HFFc6 (cell line): ENCODE data around the gene MAP1A. TPM values are rescaled to one million over a fixed set of nuclear protein-coding genes. Genes with fewer than 3 reads are reported as not detected.
"Not testable (repeated sequence)": the region's sequence is repeated elsewhere in the genome, so short reads cannot be mapped to it uniquely, and the experiment has no call there.

Source experiments
- DNase-seq: peaks from one replicate; pipeline ENCODE4 v3.0.0-alpha.2; 2018
- H3K27ac Mint-ChIP-seq: 2 replicates; pipeline ENCODE4 v1.8.0; 2020; ENCODE audit warnings: mild to moderate bottlenecking, mixed read lengths
- H3K27me3 Mint-ChIP-seq: 2 replicates; pipeline ENCODE4 v1.8.0; 2021; ENCODE audit warnings: mild to moderate bottlenecking, moderate library complexity, mixed read lengths; ENCODE audit not compliant: insufficient read depth
- H3K36me3 Mint-ChIP-seq: 2 replicates; pipeline ENCODE4 v1.8.0; 2021; ENCODE audit warnings: low read depth, mixed read lengths
- H3K4me1 Mint-ChIP-seq: 2 replicates; pipeline ENCODE4 v1.8.0; 2020; ENCODE audit warnings: low read depth, mixed read lengths
- H3K4me3 Mint-ChIP-seq: 2 replicates; pipeline ENCODE4 v1.8.0; 2020; ENCODE audit warnings: mild to moderate bottlenecking, moderate library complexity, mixed read lengths
- H3K9me3 Mint-ChIP-seq: 2 replicates; pipeline ENCODE4 v1.8.0; 2020; ENCODE audit warnings: mild to moderate bottlenecking, mixed read lengths
- total RNA-seq, 6 experiments: library from RNA; stranded (reverse); fragmentation: NEBNext Ultra II Directional; extraction: Animal tissue kit (Norgen Biotek cat#: 25700); gene quantifications; 2 replicates in 1 of 6; 3 replicates in 5 of 6; pipeline ENCODE4 v1.2.3, GENCODE V29; 2021
- TF ChIP-seq, protein P1 (sequence below): fragments of 200-600 bp; sonication (generic); IDR thresholded peaks from 2 replicates; pipeline ENCODE4 v1.5.0; 2021; ENCODE audit warnings: antibody characterized with exemption, mild to moderate bottlenecking

MAP1A gene
- total RNA-seq, 6 experiments from 2014 or later: 136 to 174 (median 169) TPM

DNA sequence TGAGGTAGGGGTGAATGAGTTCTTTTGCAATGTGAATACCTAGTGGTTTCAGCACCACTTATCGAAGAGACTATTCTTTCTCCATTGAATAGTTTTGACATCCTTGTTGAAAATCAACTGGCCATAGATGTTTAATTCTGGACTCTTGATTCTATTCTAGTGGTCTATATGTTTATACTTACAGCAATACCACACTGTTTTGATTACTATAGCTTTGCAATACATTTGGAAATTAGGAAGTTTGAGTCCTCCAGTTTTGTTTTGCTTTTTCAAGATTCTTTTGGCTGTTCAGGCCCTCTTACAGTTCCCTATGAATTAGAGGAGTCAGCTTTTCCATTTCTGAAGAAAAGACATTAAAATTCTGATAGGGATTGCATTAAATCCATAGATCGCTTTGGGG lies 30.1 kb downstream of the MAP1A start:
- TF ChIP-seq, protein P1, sequence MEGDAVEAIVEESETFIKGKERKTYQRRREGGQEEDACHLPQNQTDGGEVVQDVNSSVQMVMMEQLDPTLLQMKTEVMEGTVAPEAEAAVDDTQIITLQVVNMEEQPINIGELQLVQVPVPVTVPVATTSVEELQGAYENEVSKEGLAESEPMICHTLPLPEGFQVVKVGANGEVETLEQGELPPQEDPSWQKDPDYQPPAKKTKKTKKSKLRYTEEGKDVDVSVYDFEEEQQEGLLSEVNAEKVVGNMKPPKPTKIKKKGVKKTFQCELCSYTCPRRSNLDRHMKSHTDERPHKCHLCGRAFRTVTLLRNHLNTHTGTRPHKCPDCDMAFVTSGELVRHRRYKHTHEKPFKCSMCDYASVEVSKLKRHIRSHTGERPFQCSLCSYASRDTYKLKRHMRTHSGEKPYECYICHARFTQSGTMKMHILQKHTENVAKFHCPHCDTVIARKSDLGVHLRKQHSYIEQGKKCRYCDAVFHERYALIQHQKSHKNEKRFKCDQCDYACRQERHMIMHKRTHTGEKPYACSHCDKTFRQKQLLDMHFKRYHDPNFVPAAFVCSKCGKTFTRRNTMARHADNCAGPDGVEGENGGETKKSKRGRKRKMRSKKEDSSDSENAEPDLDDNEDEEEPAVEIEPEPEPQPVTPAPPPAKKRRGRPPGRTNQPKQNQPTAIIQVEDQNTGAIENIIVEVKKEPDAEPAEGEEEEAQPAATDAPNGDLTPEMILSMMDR: no peak
- H3K27me3 Mint-ChIP-seq: no peaks in the 10 kb centered on the region; the same call in 1 of the 2 replicates

DNA sequence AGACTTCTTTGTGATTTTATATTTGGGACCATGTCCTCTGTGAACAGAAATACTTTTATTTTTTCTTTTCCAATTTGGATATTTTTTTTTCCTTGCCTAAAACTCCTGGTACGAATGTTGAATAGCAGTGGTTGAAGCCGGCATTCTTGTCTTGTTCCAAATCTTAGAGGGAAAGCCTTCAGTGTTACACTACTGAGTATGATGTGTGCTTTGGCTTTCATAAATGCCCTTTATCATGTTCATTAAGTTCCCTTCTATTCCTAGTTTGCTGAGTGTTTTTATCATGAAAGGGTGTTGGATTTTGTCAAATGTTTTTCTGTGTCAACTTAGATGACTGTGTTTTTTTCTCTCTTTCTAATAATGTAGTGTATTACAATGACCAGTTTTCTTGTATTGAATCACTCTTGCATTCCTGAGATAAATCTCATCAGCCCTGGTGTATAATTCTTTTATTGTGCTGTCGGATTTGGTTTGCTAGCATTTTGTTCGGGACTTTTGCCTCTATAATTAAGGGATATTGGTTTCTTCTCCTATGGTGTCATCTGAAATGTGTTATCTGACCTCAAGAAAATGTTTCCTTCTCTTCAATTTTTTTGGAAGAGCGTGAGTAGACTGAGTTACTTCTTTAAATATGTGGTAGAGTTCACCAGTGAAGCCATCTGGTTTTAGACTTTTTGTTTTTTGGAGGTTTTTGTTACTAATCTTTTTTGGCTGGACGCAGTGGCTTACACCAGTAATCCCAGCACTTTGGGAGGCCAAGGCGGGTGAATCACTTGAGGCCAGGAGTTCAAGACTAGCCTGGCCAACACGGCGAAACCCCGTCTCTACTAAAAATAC lies 33.3 kb downstream of the MAP1A start:
- Mint-ChIP-seq H3K27ac (peak overlapping the region; percentile 78), H3K36me3 (peaks cover 11% of the 10 kb centered on the region), H3K4me3 (peak overlapping the region; percentile 18), H3K27me3 (no peaks in the 10 kb centered on the region; the same call in 1 of the 2 replicates), H3K9me3 (no peaks in the 10 kb centered on the region), H3K4me1 (peaks cover 16% of the 10 kb centered on the region)
- TF ChIP-seq, protein P1: no peak
- DNase-seq: peak; percentile 63

More for the DNA sequence above, 30.1 kb downstream of the MAP1A start:
- no peaks in the 10 kb centered on the region for H3K9me3 Mint-ChIP-seq
- H3K27ac Mint-ChIP-seq: no peak overlapping the region
- no peak for DNase-seq
- H3K4me1 Mint-ChIP-seq: peaks cover 20% of the 10 kb centered on the region
- peaks cover 11% of the 10 kb centered on the region for H3K36me3 Mint-ChIP-seq
- H3K4me3 Mint-ChIP-seq: no peak overlapping the region

DNA sequence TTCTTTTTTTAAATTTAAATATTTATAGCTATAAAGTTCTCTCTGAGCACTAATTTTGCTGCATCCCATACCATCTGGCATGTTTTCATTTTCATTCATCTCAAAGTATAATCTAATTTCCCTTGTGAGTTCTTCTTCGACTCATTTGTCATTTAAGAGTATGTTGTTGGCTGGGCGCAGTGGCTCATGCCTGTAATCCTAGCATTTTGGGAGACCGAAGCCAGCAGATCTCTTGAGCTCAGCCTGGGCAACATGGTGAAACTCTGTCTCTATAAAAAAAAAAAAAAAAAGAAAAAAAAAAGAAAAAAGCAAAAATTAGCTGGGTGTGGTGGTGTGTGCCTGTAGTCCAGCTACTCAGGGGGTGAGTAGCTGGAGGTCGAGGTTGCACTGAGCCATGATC lies 34.8 kb downstream of the MAP1A start:
- no peak for DNase-seq
- H3K4me1 Mint-ChIP-seq: peaks cover 16% of the 10 kb centered on the region
- H3K27ac Mint-ChIP-seq: no peak overlapping the region
- H3K36me3 Mint-ChIP-seq: peaks cover 7% of the 10 kb centered on the region
- no peaks in the 10 kb centered on the region for H3K9me3 Mint-ChIP-seq
- no peak overlapping the region; the same call in 1 of the 2 replicates for H3K4me3 Mint-ChIP-seq
- TF ChIP-seq, protein P1: no peak
- H3K27me3 Mint-ChIP-seq: no peaks in the 10 kb centered on the region; the same call in 1 of the 2 replicates

DNA sequence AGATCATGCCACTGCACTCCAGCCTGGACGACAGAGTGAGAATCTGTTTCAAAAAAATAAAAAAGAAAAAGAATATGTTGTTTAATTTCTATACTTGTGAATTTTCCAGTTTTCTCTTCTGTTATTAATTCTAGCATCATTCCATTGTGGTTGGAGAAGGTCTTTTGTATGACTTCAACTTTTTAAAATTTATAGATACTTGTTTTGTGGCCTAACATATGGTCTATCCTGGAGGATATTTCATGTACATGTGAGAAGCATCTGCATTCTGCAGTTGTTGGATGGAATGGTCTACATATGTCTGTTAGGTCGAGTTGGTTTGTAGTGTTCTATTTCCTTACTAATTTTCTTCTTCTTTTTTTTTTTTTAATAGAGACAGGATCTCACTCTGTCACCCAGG lies 35.6 kb downstream of the MAP1A start:
- Mint-ChIP-seq H3K27me3 (peaks cover 3% of the 10 kb centered on the region; the same call in 1 of the 2 replicates), H3K9me3 (no peaks in the 10 kb centered on the region), H3K36me3 (peaks cover under 1% of the 10 kb centered on the region; the same call in 1 of the 2 replicates), H3K27ac (no peak overlapping the region), H3K4me1 (peaks cover 16% of the 10 kb centered on the region), H3K4me3 (no peak overlapping the region)
- TF ChIP-seq, protein P1: no peak
- DNase-seq: no peak

DNA sequence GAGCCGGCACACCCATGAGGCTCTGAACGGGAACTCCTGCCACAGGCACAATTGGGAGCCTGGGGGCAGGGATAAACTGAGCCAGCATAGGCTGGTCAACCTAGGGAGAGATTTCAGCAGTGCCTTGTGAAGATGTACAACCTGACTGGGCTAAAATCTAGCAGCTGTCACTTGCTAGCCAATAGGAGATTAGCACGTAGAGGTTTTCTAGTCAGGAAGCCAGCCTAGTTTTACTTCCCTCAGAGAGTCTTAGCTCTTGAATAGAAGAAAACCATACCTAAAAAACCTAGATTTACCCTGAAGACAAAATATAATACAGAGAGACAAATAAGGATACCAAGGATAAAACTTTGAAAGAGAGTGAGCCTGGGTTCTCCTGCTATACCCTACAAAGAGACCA lies 45.3 kb downstream of the MAP1A start:
- H3K27ac Mint-ChIP-seq: not testable (repeated sequence)

DNA sequence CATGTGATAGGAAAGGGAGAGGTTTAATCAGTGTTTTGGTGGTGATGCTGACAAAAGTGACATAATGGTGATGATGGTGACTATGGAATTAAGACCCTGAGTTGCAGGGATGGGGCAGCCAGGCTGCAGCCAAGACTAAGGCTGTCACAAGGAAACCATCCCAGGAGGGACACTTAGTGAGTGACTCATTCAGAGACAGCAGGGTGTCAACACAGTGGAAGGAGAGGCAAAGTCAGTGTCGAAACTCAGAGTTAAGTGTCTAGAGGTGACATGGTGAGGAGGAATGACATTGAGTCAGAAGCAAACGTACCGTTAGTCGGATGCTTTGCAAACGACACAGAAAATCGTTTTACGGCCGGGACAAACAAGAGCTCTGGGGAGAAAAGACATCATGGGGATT lies 46.4 kb downstream of the MAP1A start:
- not testable (repeated sequence) for DNase-seq, H3K9me3 Mint-ChIP-seq

More for the DNA sequence above, 45.3 kb downstream of the MAP1A start:
- H3K9me3 Mint-ChIP-seq, H3K4me3 Mint-ChIP-seq, DNase-seq, H3K27me3 Mint-ChIP-seq, H3K36me3 Mint-ChIP-seq, H3K4me1 Mint-ChIP-seq: not testable (repeated sequence)

DNA sequence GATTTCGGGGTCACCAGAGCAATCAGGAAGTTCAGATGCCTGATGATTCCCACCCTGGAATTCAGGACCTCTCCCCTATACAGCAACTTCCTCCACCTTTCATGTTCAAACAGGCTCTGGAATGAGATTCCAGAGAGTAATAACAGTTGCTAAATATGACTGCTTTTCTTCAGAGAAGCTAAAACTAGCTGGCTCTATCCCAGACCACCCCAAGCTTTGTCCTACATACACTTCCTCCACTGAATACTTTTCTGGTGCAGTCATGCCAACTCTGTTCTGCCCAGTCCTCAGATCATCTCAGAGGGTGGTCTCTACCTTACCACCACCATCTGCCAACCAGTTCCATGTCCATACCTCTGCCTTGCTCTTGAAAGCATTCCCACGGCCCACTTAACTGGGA lies 49.2 kb downstream of the MAP1A start:
- H3K36me3 Mint-ChIP-seq, H3K9me3 Mint-ChIP-seq, H3K27ac Mint-ChIP-seq, H3K27me3 Mint-ChIP-seq, H3K4me1 Mint-ChIP-seq, H3K4me3 Mint-ChIP-seq, DNase-seq: not testable (repeated sequence)

More for the DNA sequence above, 46.4 kb downstream of the MAP1A start:
- not testable (repeated sequence) for H3K27me3 Mint-ChIP-seq, H3K36me3 Mint-ChIP-seq, H3K4me3 Mint-ChIP-seq, H3K27ac Mint-ChIP-seq, H3K4me1 Mint-ChIP-seq

DNA sequence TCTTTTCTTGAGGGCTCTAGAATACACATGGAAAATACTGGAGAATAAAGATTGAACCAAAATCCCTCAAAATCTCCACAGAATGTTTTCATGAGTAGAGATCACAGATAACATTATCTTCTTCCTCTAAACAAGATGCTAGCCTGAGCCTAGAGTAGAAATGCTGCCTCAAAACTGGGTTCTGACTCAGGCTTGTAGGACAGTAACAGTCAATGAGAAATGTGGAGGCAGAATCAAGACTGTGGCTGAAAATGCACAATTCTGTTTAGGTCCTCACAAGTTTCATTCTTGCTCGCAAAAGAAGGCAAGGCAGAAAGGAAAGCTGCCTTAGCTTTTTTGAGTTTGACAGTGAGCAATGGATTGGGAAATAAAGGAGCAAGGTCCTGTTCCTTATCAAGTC lies 57.2 kb downstream of the MAP1A start:
- not testable (repeated sequence) for DNase-seq, H3K9me3 Mint-ChIP-seq, H3K36me3 Mint-ChIP-seq, H3K4me1 Mint-ChIP-seq, H3K27me3 Mint-ChIP-seq, H3K4me3 Mint-ChIP-seq, H3K27ac Mint-ChIP-seq
